GM19324 (cell line): ENCODE data around the gene PLAC8.
A peak's percentile ranks its signal among the peaks of the same experiment; 100 is the strongest.
"Not testable (repeated sequence)": the region's sequence is repeated elsewhere in the genome, so short reads cannot be mapped to it uniquely, and the experiment has no call there.

Source experiments
- ATAC-seq: cut with Tn5 transposase; IDR thresholded peaks from one replicate; pipeline ENCODE4 v1.9.1; 2021; ENCODE audit warnings: mild to moderate bottlenecking, moderate library complexity; ENCODE audit not compliant: unreplicated experiment, low FRiP score

The PLAC8 gene

DNA sequence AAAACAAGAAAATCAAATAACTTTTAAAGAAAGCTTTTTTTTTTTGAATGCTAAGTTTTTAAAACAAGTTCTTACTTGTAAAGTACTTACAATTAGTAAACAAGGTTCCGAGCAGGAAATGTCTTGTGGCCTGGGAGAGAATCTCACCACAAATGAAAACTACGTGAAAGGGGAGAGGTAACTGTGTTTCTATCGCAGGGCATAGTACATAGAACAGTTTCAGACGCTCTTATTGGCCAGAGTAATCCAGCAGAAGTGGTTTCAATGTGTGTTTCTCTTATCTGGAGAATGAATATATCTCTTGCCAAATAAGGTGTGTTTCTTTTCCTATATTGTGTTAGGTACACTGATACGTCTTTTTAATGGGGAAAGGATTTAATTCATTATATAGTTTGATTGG lies at the start of gene PLAC8:
Gene PLAC8 (minus strand): TSS at position 154 of the 400 bp plus-strand sequence. CDS start 6,808 bp downstream, outside the sequence.
- no peak for ATAC-seq

DNA sequence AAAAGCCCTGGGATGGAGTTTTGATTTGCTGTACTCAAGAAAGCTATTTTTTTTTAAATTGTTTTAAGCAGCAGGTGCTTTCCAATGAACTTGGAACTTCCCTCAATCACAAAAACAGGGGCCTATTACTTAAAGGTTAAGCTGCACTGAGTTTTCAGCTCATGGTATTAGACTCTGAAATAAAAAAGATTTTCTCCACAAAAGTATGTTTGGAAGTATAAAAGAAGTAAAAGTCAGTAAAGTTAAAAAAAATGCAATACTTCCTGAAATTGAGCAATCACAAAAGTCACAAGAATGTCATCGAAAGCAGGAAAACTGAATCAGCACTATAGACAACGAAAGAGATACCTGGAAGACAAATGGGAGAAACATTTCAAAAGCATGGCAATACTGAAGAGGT lies 38.9 kb upstream of the PLAC8 start:
- ATAC-seq: no peak

GRCh38 chr4:83152746-83153145 lies 38.2 kb upstream of the PLAC8 start:
- ATAC-seq: no peak

DNA sequence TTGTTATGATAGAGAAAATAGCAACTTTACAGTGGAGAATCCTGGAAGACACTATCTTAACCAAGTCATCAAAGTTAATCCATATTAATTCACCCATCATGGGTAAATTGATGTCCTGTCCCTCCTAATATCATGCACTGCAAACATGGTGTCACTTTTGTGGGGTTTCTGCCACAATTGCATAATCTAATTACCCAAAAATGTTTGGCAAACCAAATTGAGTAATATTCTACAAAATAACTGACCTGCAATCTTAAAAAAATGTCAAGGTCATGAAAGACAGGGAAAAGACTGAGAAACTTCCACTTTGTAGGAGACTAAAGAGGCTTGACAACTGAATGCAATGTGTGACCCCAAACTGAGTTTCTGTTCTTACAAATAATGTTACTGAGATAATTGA lies 37.1 kb upstream of the PLAC8 start:
- ATAC-seq: no peak

DNA sequence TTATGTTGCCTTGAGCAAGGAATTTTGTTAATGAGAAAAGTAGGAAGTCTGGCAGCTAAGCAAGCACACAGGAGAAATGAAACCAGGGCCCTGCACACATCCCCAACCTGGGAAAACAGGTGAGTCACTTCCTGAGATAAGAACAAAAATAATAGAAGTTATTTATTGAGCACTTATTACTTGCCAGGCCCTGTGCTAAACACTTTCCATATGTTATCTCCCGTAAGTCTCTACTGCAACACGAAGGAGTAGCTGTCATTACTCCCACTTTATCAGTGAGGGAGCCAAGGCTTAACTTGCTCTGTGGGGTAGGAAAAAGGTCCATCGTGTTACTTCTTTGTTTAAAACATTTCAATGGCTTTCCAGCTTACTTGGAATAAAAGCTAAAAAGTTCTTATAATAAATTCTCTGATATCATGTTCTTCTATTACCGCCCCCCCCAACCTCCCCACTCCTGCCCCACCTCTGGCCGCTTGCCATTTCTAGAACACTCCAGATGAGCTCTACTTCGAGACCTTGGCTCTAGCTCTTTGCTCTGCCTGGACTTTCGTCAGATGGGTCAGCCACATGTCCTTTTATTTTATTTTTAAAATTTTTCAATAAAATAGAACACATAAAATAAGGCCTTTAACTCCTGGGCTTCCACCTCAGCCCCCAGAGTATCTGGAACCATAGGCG lies 36.3 kb upstream of the PLAC8 start:
- no peak for ATAC-seq

- no peak for ATAC-seq
Observed at GRCh38 chr4:83149865-83150652, 35.5 kb upstream of the PLAC8 start.

DNA sequence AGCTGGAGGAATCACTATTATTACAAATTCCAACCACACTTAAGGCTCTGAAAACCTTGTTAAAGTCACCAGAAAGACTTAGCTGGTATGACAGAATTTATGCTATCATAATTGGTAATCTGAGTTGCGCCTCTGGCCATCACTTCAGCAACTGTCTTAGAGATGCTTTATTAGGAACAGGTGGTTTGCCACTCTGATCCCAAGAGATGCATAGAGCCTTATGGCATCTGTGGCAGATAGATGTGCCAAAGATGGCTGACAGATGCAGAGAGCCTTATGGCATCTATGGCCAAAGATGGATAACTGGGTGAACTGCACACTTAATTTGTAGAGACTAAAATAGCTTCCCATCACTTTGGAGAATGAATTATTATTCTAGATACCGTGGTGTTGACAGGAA lies 32.3 kb upstream of the PLAC8 start:
- ATAC-seq: no peak

- not testable (repeated sequence) for ATAC-seq
Observed at GRCh38 chr4:83145776-83146175, 31.2 kb upstream of the PLAC8 start.

GRCh38 chr4:83139514-83140156 lies 25.1 kb upstream of the PLAC8 start:
- ATAC-seq: no peak

DNA sequence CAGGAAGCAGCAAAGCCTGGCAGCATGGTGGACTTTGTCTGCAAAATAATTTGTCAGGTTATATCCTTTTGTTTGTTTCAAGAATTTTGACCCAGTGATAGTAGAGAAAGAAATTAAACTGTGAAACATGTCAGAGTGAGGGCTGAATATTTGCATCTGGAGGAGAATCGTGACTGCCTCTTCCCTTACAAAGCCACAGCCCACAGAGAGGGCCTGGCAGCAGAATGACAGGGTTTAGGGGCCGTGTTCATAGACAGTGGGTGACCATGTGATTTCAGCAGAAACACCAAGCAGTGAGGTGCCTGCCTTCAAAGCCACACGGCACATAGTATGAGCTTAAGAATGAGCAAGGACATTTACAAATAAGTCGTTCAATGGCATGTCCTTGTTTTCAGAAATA lies 24.4 kb upstream of the PLAC8 start:
- ATAC-seq: no peak

GRCh38 chr4:83132065-83132464 lies 17.5 kb upstream of the PLAC8 start:
- no peak for ATAC-seq

DNA sequence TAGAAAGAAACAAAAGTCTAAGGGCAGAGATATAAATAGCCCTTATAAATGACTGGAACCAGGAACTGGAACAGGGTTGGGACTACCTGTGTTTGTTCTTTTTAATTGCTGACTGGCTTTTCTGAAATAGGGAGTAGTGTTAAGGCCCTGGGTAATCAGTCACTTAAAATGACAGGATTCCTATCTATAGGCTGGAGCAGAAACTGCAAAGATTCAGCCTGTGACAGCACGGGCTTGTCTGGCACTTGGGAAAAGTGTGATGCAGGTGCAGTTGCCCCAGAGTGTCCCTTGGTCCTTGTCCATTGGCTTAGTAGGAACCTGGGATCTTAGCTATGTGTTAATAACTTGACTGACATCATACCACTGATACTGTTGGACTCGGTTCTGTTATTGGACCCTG lies 14.7 kb upstream of the PLAC8 start:
- ATAC-seq: no peak

- ATAC-seq: no peak
Observed at GRCh38 chr4:83128240-83128929, 13.9 kb upstream of the PLAC8 start.

GRCh38 chr4:83125738-83126141 lies 11.2 kb upstream of the PLAC8 start:
- ATAC-seq: no peak

DNA sequence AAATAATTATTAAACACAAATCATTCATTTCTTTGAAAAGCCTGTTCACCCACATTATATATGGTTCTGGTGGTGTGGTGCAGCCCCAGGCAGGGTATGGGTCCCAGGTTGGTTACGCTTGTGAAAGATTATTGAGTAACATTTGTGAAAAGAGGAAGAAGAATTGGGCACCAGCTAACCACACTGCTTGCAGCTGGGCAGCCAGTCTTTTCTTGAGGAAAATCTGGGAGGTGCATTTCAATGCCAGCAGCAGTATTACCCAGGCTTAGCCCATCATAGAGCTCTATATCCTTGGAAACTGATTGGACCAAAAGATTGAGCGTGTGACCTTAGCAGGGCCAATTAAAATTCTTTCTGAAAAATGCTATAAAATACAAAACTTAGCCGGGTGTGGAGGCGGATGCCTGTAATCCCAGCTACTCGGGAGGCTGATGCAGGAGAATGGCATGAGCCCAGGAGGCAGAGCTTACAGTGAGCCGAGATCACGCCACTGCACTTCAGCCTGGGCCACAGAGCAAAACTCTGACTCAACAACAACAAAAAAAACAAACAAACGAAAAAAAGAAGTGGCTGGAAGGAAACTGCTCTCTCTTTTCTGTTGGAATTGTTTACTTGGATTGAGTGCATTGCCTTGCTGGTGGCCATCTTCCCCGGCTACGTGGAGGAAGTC lies 9.7 kb upstream of the PLAC8 start:
- ATAC-seq: peak; percentile 60

- ATAC-seq: no peak
Observed at GRCh38 chr4:83121246-83121645, 6.7 kb upstream of the PLAC8 start.

- no peak for ATAC-seq
Observed at GRCh38 chr4:83118869-83119268, 4.3 kb upstream of the PLAC8 start.

- no peak for ATAC-seq
Observed at GRCh38 chr4:83115656-83116285, 1.2 kb upstream of the PLAC8 start.

- ATAC-seq: no peak
Observed at GRCh38 chr4:83115000-83115399, 471 bp upstream of the PLAC8 start.

- ATAC-seq: no peak
Observed at GRCh38 chr4:83113429-83113786, 1.1 kb downstream of the PLAC8 start.
